Retinal pigment epithelial cell (primary cell): ENCODE data around the gene LRGUK.

Experiments used
- DNase-seq: peaks from one replicate; pipeline ENCODE4 v3.0.0-alpha.2; 2010; ENCODE audit warnings: low read depth
- H3K4me3 ChIP-seq: 2 replicates; pipeline ENCODE4 v1.5.1; 2011; ENCODE audit warnings: mild to moderate bottlenecking, low read length, control low read depth, moderate library complexity
- TF ChIP-seq, protein P1 (sequence below): conservative IDR thresholded peaks from 2 replicates; pipeline ENCODE4 v1.5.1; 2011; ENCODE audit warnings: low read depth, low read length, control low read depth, inconsistent platforms

The LRGUK gene

DNA sequence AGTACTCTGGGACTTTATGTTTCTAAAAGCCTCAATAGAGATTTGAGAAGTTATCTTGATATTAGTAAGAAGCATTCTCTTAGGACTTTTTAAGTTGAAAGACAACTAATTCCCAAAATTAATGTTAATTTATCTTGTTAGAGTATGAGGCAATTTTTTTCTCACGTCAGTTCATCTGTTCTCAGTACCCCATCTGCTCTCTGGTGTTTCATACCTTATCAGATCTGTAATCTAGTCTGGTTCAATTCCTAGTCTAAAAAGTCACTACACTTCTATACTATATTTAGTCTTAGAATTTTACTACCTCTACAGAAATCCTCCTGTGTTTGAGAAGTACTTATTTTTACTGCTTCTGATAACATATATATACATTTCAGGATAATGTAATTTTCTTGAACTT, 66.1 kb downstream of the LRGUK start:
- no peak overlapping the region for H3K4me3 ChIP-seq
- no peak for DNase-seq
- TF ChIP-seq, protein P1, sequence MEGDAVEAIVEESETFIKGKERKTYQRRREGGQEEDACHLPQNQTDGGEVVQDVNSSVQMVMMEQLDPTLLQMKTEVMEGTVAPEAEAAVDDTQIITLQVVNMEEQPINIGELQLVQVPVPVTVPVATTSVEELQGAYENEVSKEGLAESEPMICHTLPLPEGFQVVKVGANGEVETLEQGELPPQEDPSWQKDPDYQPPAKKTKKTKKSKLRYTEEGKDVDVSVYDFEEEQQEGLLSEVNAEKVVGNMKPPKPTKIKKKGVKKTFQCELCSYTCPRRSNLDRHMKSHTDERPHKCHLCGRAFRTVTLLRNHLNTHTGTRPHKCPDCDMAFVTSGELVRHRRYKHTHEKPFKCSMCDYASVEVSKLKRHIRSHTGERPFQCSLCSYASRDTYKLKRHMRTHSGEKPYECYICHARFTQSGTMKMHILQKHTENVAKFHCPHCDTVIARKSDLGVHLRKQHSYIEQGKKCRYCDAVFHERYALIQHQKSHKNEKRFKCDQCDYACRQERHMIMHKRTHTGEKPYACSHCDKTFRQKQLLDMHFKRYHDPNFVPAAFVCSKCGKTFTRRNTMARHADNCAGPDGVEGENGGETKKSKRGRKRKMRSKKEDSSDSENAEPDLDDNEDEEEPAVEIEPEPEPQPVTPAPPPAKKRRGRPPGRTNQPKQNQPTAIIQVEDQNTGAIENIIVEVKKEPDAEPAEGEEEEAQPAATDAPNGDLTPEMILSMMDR: no peak

GRCh38 chr7:134195252-134195651, 68.1 kb downstream of the LRGUK start:
- no peak overlapping the region for H3K4me3 ChIP-seq
- TF ChIP-seq, protein P1: no peak
- no peak for DNase-seq

DNA sequence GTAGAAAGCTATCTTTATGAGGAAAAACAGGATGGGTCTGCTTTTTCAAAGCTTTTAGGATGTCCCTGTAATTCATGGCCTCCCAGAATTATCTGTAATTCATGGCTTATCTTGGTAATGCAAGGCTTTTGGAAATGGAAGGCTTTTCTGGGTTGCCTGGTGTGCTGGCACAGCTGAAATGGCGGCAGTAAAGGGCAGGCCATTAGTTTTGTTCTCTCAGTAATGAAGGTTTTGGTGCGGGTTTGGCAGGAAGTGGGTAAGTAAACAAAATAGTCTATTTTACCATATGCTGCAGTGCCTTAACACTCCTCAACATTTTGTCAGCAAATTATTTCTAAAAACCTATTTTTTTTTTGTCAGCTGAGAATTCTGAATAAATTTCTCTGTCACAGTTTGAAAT, 69.3 kb downstream of the LRGUK start:
- TF ChIP-seq, protein P1: no peak
- no peak overlapping the region for H3K4me3 ChIP-seq
- no peak for DNase-seq

- DNase-seq: no peak
These were observed 70.2 kb downstream of the LRGUK start for GRCh38 chr7:134197345-134197744.

DNA sequence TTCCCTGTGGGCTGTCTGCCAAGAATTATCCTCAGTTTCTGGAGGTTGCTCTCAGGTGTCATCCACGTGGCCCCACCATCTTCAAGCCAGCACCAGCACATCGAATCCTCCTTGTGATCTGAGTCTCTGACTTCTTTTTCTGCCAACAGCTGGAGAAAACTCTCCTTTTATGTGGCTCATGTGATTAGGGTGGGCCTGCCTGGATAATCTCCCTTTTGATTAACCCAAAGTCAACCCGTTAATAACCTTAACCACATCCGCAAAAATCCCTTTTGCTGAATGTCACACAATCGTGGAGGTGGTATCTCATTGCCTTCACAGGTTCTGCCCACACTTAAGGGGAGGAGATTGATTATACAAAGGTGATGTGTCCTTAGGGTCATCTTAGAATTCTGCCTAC, 73.8 kb downstream of the LRGUK start:
- no peak overlapping the region for H3K4me3 ChIP-seq
- no peak for DNase-seq
- TF ChIP-seq, protein P1: no peak

More at GRCh38 chr7:134197345-134197744, 70.2 kb downstream of the LRGUK start:
- TF ChIP-seq, protein P1: no peak
- no peak overlapping the region for H3K4me3 ChIP-seq

GRCh38 chr7:134201569-134202261, 74.6 kb downstream of the LRGUK start:
- no peak for DNase-seq
- H3K4me3 ChIP-seq: no peak overlapping the region
- TF ChIP-seq, protein P1: no peak

- no peak overlapping the region for H3K4me3 ChIP-seq
- TF ChIP-seq, protein P1: no peak
These were observed 76.2 kb downstream of the LRGUK start for GRCh38 chr7:134203186-134203889.

More at GRCh38 chr7:134203186-134203889, 76.2 kb downstream of the LRGUK start:
- DNase-seq: no peak
